Activated CD4-positive, alpha-beta T cell treated with anti-CD3 and anti-CD28 coated beads, Interleukin-2, amount 50 U/mL, for 48 hours (primary cell): Measurements from ENCODE around the gene CLMN.

Experiments
- DNase-seq, 2 experiments: peaks; one replicate each; pipeline ENCODE4 v3.0.0-alpha.2; 2020

Gene CLMN

DNA sequence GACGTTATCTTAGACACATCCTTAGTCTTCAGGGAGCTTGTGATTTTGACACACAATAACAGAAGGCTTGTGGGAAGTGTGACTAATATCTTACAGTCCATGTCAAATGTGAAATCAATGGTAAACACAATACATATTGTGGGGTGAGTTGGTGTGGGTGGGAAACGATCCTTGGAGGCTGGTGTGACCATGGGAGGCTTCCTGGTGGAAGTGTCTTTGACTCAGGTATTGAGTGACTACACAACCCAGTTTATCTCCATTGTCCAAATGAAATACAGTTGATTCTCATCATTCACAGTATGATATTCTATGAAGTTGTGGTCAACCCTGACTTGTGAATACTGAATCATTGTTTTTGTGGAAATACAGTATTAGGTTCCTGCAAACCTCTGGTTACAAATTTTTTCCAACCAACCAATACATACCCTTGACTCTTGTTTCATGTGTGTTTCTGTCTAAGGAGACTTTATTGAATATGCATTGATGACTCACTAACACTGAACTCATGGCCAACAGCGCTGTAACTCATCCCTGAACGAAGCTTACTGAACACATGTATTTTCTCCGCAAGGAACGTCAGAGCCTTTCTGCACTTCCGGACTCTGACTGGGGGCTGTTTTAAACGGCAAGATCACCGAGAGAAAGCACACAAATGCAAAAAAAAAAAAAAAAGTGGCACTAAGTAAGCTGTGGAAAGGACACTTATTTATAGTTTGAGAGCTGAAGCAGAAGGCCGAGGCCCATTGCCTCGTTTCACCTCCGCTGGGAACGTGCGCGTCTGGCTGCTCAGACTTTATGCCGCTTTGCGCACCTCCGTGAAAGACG, 59.0 kb downstream of the CLMN start:
- DNase-seq = peak; percentile 59 to 70

- DNase-seq = peak in 1 of 2 experiments; percentile 17
Measured at GRCh38 chr14:95258754-95259593, 60.7 kb downstream of the CLMN start.

DNA sequence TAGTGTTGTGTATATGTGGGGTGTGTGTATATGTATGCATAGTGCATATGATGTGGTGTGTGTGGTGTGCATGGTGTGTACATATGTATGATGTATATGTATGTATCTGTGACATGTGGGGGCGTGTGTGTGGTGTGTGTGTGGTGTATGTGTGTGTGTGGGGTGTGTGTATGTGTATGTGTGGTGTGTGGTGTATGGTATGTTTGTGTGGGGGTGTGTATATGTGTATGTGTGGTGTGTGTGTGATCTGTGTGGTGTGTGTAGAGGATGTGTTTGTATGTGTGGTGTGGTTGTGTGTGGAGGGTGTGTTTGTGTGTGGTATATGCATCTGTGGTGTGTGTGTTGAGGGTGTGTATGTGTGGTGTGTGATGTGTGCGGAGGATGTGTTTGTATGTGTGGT, 61.6 kb downstream of the CLMN start:
- no peak for DNase-seq

DNA sequence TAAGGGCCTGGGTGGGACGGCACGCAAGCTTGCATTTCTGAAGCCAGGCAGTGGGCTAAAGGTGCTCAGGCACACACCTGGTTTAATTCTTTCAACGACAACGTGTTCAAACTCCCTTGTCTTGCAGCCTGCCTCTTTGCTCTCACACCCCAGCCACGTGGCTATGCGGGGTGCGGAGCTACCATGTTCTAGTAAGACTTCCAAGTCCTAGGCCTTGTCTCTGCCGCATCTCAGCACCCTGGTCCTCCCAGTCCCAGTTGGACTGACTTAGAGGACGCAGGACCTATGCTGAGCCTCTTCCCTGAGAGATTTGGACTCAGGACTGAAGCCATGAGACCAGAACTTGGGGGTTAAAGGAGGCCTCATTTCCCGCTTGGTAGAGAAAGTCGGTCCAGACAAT, 62.2 kb downstream of the CLMN start:
- DNase-seq = no peak

DNA sequence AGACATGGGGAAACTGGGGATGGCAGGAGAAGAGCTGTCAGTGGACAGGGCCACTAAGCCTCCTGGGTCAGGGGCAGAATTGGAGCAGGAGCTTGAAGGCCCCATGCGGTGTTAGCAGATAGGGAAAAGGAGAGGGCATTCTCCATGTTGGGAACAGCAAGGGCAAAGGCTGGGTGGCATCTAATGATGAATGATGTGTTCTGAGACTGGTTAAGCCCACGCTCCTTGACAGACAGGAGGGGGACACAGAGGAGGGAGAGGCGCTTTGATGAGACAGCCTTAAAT, 63.0 kb downstream of the CLMN start:
- DNase-seq = no peak

DNA sequence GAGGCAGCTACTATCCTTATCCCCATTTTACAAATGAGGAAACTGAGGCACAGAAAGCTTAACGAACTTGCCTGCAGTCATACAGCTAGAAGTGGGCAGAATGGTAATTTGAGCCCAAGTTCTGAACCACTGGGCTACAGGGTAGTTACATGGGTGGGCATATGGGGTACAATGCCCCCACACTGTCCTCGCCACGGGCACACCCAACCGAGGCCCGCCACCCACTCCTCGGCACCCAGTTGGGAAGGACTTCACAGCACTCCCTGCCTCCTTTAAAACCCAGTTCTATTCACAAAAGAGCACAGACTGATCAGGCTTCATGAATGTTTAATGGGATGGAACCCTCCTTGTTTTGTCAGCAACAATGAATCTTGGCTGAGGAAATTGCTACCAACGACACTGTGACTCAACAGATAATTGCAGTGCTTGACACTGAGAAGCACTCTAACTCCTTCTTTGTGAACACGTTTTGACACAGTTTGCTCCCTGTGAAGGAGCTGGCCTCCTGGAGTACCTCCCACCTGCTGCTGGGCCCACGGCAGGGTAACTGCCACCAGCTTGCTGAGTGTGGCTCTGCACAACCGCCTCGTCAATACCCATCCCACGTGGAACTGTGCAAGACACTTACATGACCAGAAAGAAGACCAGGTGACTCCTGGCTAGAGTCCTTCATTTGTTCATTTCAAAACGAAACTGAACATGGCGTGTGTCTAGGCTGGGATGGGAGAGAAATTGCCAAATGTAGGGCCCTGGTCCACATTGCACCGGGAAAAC, 63.5 kb downstream of the CLMN start:
- no peak for DNase-seq

DNA sequence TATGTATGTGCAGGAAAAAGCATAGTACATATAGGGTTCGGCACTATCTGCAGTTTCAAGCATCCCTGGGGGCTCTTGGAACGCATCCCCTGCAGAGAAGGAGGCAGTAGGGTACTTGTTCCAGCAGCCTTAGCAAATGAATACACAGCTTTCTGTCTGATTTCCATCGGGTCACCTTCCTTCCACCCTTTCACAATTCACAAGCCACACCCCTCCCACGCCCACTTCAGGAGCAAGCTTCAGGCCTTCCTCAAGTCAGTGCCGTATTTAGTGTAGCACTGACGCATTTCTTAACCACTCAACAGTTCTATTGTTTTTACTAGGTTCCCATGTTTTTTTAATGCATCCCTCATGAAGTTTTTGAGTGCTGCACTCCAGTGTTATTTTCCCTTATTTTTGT, 64.2 kb downstream of the CLMN start:
- peak; percentile 22 to 33 for DNase-seq

DNA sequence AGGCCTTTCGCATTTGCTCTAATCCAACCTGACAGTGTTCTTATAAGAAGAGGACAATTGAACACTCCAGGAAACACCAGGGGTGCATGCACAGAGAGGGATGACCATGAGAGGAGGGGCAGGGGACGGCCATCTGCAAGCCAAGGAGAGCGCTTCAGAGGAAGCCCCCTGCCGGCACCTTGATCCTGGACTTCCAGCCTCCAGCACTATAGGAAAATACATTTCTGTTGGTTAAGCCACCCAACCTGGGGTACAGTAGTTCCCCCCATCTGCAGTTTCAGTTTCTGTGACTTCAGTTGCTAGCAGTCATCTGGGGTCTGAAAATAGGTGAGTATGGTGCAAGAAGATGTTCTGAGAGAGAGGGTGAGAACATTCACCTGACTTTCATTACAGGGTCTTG, 64.7 kb downstream of the CLMN start:
- DNase-seq = no peak

DNA sequence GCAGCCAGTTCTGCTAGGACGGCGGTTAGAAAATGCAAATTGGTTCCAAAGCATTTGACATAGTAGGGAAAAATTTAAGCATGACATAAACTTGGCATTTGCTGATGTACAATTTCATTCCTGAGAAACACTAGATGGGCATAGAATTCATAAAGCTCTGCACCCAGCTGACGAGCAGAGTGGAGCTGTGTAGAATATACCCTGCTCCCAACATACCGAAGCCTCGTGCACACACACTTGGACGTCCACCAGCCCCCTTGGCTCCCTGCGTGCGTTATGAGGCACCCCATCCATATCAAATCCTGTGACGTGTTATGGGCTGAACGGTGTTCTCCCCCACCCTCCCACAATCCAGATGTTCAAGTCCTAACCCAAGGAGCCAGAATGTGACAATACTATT, 65.4 kb downstream of the CLMN start:
- no peak for DNase-seq

GRCh38 chr14:95253039-95253630, 66.6 kb downstream of the CLMN start:
- DNase-seq = no peak

DNA sequence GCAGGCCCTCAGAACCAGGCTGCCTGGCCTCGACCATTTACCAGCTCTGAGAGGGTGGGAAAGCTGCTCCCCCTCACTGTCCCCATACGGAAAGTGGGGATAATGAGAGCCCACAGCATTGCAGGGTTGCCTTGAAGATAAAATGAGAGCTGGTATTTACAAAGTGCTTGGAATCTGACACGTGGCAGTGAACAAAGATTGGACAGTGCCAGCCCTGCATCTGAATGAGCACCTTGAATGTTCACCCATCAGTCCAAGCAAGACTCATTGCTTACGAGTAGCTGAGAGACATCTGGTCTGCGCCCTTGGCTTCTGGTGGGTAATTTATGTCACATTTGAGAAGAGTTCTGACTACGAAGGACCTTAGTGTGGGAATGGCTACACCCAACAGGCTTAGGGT, 67.5 kb downstream of the CLMN start:
- no peak for DNase-seq

DNA sequence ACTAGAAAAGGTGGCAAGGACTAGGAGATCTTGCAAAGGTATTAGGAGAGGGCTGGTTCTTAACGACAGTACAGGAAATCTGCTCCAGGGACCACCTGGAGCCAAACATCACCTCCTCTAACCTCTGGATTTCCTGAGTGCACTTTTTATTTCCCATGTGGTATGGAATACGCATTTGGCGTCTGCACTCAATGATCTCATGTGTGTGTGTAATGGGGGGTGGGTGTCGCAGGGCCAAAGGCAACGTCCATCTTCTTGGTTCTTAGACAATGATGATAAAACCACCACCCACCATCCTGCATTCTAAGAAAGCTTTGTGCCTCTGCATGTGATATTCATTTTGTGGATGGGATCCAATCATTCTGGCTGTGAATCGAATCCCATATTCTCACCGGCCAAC, 68.8 kb downstream of the CLMN start:
- no peak for DNase-seq

DNA sequence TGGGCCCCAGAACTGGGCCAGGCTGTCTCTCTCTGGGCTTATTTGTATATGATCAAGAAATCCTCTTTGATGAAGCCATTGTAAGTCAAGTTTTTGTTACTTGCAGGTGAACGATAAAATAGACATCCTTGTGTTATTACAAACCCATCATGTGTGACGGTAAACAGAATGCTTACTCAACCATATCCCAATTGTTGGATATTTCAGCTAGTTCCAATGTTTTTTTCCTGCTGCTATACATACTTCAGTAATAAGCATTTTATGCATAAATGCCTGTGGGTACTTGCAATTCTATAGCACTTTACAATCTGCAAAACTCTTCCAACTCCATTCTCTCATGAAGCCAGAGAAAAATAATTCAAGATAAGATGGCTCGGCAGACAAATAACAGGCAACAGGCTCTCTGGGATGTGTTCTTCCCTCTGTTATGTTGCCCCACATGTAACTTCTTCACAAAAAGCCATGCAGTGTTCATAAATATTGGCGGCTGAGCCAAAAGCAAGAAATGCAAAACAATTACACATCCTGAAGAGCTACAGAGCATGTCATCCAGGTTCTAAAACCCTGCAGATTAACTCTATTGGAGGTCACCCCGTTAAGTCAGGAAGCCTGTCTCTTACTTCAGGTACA, 69.5 kb downstream of the CLMN start:
- no peak for DNase-seq

DNA sequence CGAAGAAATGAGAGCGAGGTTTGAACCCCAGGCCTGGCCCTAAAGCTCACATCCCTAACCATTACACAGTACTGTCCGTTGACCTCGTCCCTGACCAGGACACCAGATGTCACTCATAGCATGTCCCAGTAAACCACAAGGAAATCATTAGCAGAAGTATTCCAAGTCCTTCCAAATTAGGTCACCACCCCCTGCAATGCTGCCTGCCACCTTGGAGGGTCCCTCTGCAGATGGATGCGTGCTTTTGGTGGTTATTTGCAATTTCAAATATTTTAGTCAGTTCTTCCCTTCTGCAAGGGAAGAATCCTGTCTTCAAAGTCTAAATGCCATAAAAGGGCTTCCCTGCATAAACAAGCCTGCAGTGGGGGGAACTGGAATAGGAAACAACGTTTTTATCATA, 71.3 kb downstream of the CLMN start:
- DNase-seq = no peak

- no peak for DNase-seq
Measured at GRCh38 chr14:95246870-95247269, 72.8 kb downstream of the CLMN start.

GRCh38 chr14:95245334-95245733, 74.4 kb downstream of the CLMN start:
- DNase-seq = no peak

- DNase-seq = no peak
Measured at GRCh38 chr14:95244587-95244986, 75.1 kb downstream of the CLMN start.

DNA sequence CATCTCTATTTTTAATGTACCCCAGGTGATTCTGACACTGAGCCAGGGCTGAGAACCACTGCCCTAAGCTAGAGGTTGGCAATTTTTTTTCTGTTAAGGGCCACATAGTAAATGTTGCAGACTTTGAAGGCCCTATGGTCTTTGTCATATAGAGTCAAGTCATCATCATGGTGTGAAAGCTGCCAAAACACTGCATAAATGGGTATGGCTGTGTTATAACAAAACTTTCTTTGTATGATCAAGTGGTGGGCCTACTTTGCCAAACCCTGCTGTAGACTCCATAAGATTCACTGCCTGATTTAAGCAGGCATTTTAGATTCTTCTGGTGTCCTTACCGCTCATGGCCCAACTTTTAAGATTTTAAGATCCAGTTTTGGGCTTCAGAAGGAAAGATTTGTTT, 76.8 kb downstream of the CLMN start:
- DNase-seq = no peak

GRCh38 chr14:95240859-95241813, 78.6 kb downstream of the CLMN start:
- DNase-seq = no peak

- no peak for DNase-seq
Measured at GRCh38 chr14:95238487-95239298, 81.0 kb downstream of the CLMN start.

DNA sequence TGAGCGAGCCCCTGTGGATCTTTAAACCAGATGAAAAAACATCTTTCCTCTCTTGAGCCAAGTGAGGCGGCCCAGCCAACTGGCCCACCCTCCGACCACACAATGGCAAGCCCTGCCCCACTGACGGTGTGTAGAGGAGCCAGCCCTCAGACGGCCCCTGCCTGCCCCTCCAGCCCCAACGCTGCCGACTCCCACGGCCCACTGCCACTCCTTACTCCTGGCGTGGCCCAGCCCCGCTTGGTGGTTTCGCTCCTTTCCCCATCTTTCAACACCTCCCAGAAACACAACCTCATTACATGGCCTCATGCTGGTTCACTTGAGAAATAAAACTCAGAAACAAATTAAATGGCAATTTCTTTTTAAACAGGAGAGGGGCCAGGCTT, 81.8 kb downstream of the CLMN start:
- no peak for DNase-seq
